ENCODE results near the gene IFNLR1.

DNA sequence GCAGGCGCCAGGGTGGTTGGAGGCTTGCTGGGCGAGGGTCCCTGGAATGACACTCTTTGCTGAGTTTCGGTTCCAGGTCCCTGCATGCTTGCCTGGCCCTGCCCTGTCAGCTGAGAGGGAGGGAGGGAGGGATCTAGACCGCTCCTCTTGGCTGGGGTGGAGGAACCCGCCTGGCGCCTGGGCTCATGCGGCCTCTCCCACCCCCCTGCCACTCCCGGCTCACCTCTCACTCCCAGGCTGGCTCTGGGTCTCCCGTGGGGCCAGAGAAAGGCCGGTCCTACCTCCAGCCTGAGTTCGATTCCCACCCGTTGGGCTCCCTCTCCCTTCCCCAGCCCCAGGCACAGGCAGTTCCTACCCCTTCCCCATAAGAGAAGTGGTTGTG lies 19.0 kb upstream of the IFNLR1 start:
- TF ChIP-seq, protein P1, sequence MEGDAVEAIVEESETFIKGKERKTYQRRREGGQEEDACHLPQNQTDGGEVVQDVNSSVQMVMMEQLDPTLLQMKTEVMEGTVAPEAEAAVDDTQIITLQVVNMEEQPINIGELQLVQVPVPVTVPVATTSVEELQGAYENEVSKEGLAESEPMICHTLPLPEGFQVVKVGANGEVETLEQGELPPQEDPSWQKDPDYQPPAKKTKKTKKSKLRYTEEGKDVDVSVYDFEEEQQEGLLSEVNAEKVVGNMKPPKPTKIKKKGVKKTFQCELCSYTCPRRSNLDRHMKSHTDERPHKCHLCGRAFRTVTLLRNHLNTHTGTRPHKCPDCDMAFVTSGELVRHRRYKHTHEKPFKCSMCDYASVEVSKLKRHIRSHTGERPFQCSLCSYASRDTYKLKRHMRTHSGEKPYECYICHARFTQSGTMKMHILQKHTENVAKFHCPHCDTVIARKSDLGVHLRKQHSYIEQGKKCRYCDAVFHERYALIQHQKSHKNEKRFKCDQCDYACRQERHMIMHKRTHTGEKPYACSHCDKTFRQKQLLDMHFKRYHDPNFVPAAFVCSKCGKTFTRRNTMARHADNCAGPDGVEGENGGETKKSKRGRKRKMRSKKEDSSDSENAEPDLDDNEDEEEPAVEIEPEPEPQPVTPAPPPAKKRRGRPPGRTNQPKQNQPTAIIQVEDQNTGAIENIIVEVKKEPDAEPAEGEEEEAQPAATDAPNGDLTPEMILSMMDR (IDR thresholded peaks at IDR 0.05), result no peak
- no peak for TF ChIP-seq POLR2A (IDR thresholded peaks at IDR 0.05)
